Keratinocyte (primary cell): ENCODE data around the gene PGRMC2. TPM values are rescaled to one million over a fixed set of nuclear protein-coding genes. Genes with fewer than 3 reads are reported as not detected.
"Not testable (repeated sequence)": the region's sequence is repeated elsewhere in the genome, so short reads cannot be mapped to it uniquely, and the experiment has no call there.

Source experiments
- DNase-seq: peaks from one replicate; pipeline ENCODE4 v3.0.0-alpha.2; 2011; ENCODE audit warnings: low read depth, missing footprints, low spot score
- FAIRE-seq: peaks from 2 replicates; lab custom pipeline; 2011; peaks lifted over from hg19 to GRCh38; lab: Jason Lieb, UNC
- H2AFZ ChIP-seq: 2 replicates; pipeline ENCODE4 v1.6.0; 2012; ENCODE audit warnings: low read length, control low read depth, inconsistent platforms; ENCODE audit not compliant: control insufficient read depth
- H3K27ac ChIP-seq: 2 replicates; pipeline ENCODE4 v1.5.1; 2011; ENCODE audit warnings: low read length; ENCODE audit not compliant: control insufficient read depth, insufficient read depth
- H3K27me3 ChIP-seq: 3 replicates; pipeline ENCODE4 v1.6.0; 2011; ENCODE audit warnings: low read length; ENCODE audit not compliant: control insufficient read depth, insufficient read depth; ENCODE audit errors: extremely low read depth
- H3K36me3 ChIP-seq, 2 experiments: 2 replicates in 1 of 2; 3 replicates in 1 of 2; pipeline ENCODE4 v1.5.1; 2011; ENCODE audit warnings: low read length in 2 of 2, mild to moderate bottlenecking in 1 of 2; ENCODE audit not compliant: control insufficient read depth in 2 of 2, insufficient read depth in 2 of 2; ENCODE audit errors: extremely low read depth in 1 of 2
- H3K4me1 ChIP-seq: 3 replicates; pipeline ENCODE4 v1.5.1; 2011; ENCODE audit warnings: low read length; ENCODE audit not compliant: control insufficient read depth, insufficient read depth; ENCODE audit errors: extremely low read depth
- H3K4me2 ChIP-seq: 3 replicates; pipeline ENCODE4 v1.6.0; 2011; ENCODE audit warnings: low read depth, low read length; ENCODE audit not compliant: control insufficient read depth, insufficient read depth; ENCODE audit errors: extremely low read depth
- H3K4me3 ChIP-seq, 3 experiments: fragments of 200-600 bp in 1 of 3; sonication (generic) in 1 of 3; 2 replicates in 2 of 3; 3 replicates in 1 of 3; pipeline ENCODE4 v1.5.1; 2011 to 2016; ENCODE audit warnings: low read length in 3 of 3, mild to moderate bottlenecking in 3 of 3, control low read depth in 2 of 3, inconsistent platforms in 1 of 3, low read depth in 1 of 3, mixed read lengths in 1 of 3, mixed run types in 1 of 3, moderate library complexity in 1 of 3; ENCODE audit not compliant: control insufficient read depth in 2 of 3, insufficient read depth in 2 of 3; ENCODE audit errors: extremely low read depth in 1 of 3
- H3K79me2 ChIP-seq: 2 replicates; pipeline ENCODE4 v1.6.0; 2012; ENCODE audit warnings: low read length; ENCODE audit not compliant: control insufficient read depth, insufficient read depth
- H3K9ac ChIP-seq: 3 replicates; pipeline ENCODE4 v1.6.0; 2011; ENCODE audit warnings: low read length; ENCODE audit not compliant: control insufficient read depth, insufficient read depth; ENCODE audit errors: extremely low read depth
- H3K9me1 ChIP-seq: 3 replicates; pipeline ENCODE4 v1.6.0; 2011; ENCODE audit warnings: low read length; ENCODE audit not compliant: control insufficient read depth, insufficient read depth; ENCODE audit errors: extremely low read depth
- H3K9me3 ChIP-seq: 2 replicates; pipeline ENCODE4 v1.5.1; 2012; ENCODE audit warnings: low read depth, low read length; ENCODE audit not compliant: control insufficient read depth
- H4K20me1 ChIP-seq: 3 replicates; pipeline ENCODE4 v1.6.0; 2011; ENCODE audit warnings: low read length; ENCODE audit not compliant: control insufficient read depth, insufficient read depth; ENCODE audit errors: extremely low read depth
- EZH2 ChIP-seq: IDR thresholded peaks from one replicate; pipeline ENCODE4 v1.6.1; 2012; ENCODE audit warnings: inconsistent platforms, mild to moderate bottlenecking, low read length, moderate library complexity
- dilution Hi-C: fragments of 300-500 bp; cut with MboI; formaldehyde crosslinking; loops from one replicate; pipeline ENCODE4 v1.7.0; 2020; ENCODE audit warnings: low sequenced_read_pairs; ENCODE audit not compliant: extremely low pct_ligation_motif_present
- polyA plus RNA-seq, 5 experiments: library from polyadenylated mRNA; depleted of rRNA in 3 of 5; stranded (reverse) in 3 of 5; stranded (forward) in 1 of 5; unstranded in 1 of 5; fragments of >200 nt; gene quantifications; 1 replicate in 1 of 5; 2 replicates in 3 of 5; 3 replicates in 1 of 5; pipeline versions ENCODE4 v1.2.1 to v1.2.3, GENCODE V29; 2011 to 2012; ENCODE audit warnings: missing spikeins in 2 of 5, low read depth in 1 of 5, low replicate concordance in 1 of 5
- TF ChIP-seq, protein P1 (sequence below), 3 experiments: IDR thresholded peaks in 1 of 3; conservative IDR thresholded peaks in 1 of 3; optimal IDR thresholded peaks in 1 of 3; 2 replicates in 2 of 3; 3 replicates in 1 of 3; pipeline versions ENCODE3 to v1.5.1; 2011; ENCODE audit warnings: low read length in 3 of 3, mild to moderate bottlenecking in 3 of 3, moderate library complexity in 2 of 3, control low read depth in 1 of 3, inconsistent platforms in 1 of 3; ENCODE audit not compliant: insufficient read depth in 2 of 3; ENCODE audit errors: extremely low read depth in 1 of 3

PGRMC2 gene
- polyA plus RNA-seq, 1 donor (not counting 4 experiments of a cell fraction or from before 2014, with no cell fraction given) = 26.7 TPM

DNA sequence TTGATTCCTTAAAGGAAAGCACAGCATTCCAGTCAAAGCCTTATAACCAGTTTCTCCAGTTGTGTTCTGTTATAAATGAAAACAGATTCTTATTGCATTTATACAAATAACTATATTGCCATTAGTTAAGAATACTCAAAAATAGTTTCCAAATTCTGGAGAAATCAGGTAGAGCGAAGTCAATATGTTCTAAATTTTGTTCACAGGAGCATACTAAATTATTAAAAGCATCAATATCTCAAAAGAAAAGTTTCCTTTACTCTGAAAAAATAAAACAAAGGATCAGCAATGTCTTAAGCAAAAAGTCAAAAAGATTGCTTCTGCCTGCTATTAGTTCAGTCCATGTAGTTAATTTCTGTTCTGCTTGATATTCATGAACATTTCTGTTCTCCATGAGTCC is 39.7 kb downstream of the PGRMC2 start:
- H3K4me2 ChIP-seq = no peak overlapping the region
- no peaks in the 10 kb centered on the region for H3K27me3 ChIP-seq
- no peaks in the 10 kb centered on the region for H3K36me3 ChIP-seq
- no peaks in the 10 kb centered on the region for H4K20me1 ChIP-seq
- FAIRE-seq (no peak), DNase-seq (no peak)
- H2AFZ ChIP-seq = no peak overlapping the region
- TF ChIP-seq, protein P1, sequence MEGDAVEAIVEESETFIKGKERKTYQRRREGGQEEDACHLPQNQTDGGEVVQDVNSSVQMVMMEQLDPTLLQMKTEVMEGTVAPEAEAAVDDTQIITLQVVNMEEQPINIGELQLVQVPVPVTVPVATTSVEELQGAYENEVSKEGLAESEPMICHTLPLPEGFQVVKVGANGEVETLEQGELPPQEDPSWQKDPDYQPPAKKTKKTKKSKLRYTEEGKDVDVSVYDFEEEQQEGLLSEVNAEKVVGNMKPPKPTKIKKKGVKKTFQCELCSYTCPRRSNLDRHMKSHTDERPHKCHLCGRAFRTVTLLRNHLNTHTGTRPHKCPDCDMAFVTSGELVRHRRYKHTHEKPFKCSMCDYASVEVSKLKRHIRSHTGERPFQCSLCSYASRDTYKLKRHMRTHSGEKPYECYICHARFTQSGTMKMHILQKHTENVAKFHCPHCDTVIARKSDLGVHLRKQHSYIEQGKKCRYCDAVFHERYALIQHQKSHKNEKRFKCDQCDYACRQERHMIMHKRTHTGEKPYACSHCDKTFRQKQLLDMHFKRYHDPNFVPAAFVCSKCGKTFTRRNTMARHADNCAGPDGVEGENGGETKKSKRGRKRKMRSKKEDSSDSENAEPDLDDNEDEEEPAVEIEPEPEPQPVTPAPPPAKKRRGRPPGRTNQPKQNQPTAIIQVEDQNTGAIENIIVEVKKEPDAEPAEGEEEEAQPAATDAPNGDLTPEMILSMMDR (optimal IDR thresholded peaks at IDR 0.05 in 1 of 3, IDR thresholded peaks at IDR 0.05 in 1 of 3, conservative IDR thresholded peaks at IDR 0.05 in 1 of 3; ENCODE audit: extremely low read depth in 1 of 3, insufficient read depth in 2 of 3, low read length in 3 of 3) = no peak
- no peak for TF ChIP-seq EZH2
- no peak overlapping the region for H3K9ac ChIP-seq
- no peaks in the 10 kb centered on the region for H3K4me1 ChIP-seq
- H3K27ac ChIP-seq = no peak overlapping the region
- no peaks in the 10 kb centered on the region for H3K9me3 ChIP-seq
- H3K4me3 ChIP-seq = no peak overlapping the region
- no peaks in the 10 kb centered on the region for H3K79me2 ChIP-seq
- no peaks in the 10 kb centered on the region for H3K9me1 ChIP-seq
- dilution Hi-C loops = no loop called here

DNA sequence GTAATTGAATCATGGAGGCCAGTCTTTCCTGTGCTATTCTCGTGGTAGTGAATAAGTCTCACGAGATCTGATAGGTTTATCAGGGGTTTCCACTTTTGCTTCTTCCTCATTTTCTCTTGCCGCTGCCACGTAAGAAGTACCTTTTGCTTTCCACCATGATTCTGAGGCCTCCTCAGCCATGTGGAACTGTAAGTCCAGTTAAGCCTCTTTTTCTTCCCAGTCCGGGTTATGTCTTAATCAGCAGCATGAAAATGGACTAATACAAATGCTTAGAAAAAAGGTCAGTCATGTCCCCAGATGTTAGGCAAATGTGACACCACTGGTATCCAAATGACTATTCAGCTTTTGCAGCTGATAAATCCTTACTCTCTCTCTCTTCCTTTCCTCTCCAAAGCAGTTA is 42.2 kb downstream of the PGRMC2 start:
- H3K9me3 ChIP-seq, H4K20me1 ChIP-seq, DNase-seq, H3K36me3 ChIP-seq, H3K27ac ChIP-seq, H3K4me2 ChIP-seq, H3K79me2 ChIP-seq, FAIRE-seq, H3K4me3 ChIP-seq, H2AFZ ChIP-seq, H3K27me3 ChIP-seq, dilution Hi-C loops, H3K9me1 ChIP-seq, H3K9ac ChIP-seq: not testable (repeated sequence)
- peaks cover 24% of the 10 kb centered on the region for H3K4me1 ChIP-seq

DNA sequence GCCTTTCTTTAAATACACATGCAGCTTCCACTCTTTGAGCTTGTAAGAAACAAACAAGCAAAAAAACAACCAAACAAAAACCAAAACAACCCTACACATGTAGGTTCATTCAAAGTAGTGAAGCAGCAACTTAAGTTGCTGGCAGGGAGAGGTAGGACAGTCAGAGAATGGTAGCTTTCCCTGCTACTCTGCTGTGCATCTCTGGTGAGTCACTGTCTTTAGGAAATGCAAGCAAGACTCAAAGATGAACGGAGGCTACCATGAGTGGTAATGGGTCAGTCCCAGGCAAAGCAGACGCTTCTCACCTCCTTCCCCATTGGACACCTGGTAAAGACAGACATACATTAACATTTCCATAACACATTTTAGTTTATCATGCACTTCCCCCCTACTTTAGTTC is 43.2 kb downstream of the PGRMC2 start:
- no peak overlapping the region for H2AFZ ChIP-seq

More for the DNA sequence above, 43.2 kb downstream of the PGRMC2 start:
- H3K4me1 ChIP-seq = peaks cover 24% of the 10 kb centered on the region
- H4K20me1 ChIP-seq = no peaks in the 10 kb centered on the region
- no peak for DNase-seq
- H3K27ac ChIP-seq = no peak overlapping the region
- H3K4me2 ChIP-seq = no peak overlapping the region
- no peak overlapping the region for H3K4me3 ChIP-seq
- H3K36me3 ChIP-seq = no peaks in the 10 kb centered on the region
- H3K27me3 ChIP-seq = no peaks in the 10 kb centered on the region
- H3K9me1 ChIP-seq = no peaks in the 10 kb centered on the region
- H3K9ac ChIP-seq = no peak overlapping the region
- TF ChIP-seq, protein P1 (optimal IDR thresholded peaks at IDR 0.05 in 1 of 3, IDR thresholded peaks at IDR 0.05 in 1 of 3, conservative IDR thresholded peaks at IDR 0.05 in 1 of 3; ENCODE audit: extremely low read depth in 1 of 3, insufficient read depth in 2 of 3, low read length in 3 of 3) = no peak
- TF ChIP-seq EZH2 = no peak
- no peaks in the 10 kb centered on the region for H3K79me2 ChIP-seq
- FAIRE-seq = peak; percentile 91
- no peaks in the 10 kb centered on the region for H3K9me3 ChIP-seq
- dilution Hi-C loops = no loop called here
